Mesodermal cell (in vitro differentiated cells): ENCODE results near the gene C1orf56.

Experiments used
- H3K27ac ChIP-seq: 2 replicates; pipeline ENCODE4 v1.7.0; 2013; ENCODE audit warnings: mild to moderate bottlenecking, low read depth, low read length, moderate library complexity; ENCODE audit not compliant: severe bottlenecking
- H3K36me3 ChIP-seq: 2 replicates; pipeline ENCODE4 v1.7.1; 2013; ENCODE audit warnings: mild to moderate bottlenecking, low read length, moderate library complexity; ENCODE audit not compliant: control insufficient read depth, insufficient read depth
- H3K4me1 ChIP-seq: one replicate; pipeline ENCODE4 v1.7.1; 2013; ENCODE audit warnings: mild to moderate bottlenecking, low read length; ENCODE audit not compliant: insufficient read depth, control insufficient read depth, poor library complexity, severe bottlenecking
- H3K4me3 ChIP-seq: 2 replicates; pipeline ENCODE4 v1.7.0; 2013; ENCODE audit warnings: low read length, control low read depth, mild to moderate bottlenecking; ENCODE audit not compliant: insufficient read depth, poor library complexity, severe bottlenecking; ENCODE audit errors: extremely low read depth
- H3K9me3 ChIP-seq: 2 replicates; pipeline ENCODE4 v1.7.1; 2013; ENCODE audit warnings: mild to moderate bottlenecking, low read length, moderate library complexity; ENCODE audit not compliant: control insufficient read depth
- WGBS, 2 experiments: methylation state at CpG; one replicate each; pipeline ENCODE4 v1.1.5; 2013; ENCODE audit warnings: missing lambda C conversion rate in 2 of 2; ENCODE audit not compliant: insufficient coverage in 2 of 2; 5-methylcytosine and 5-hydroxymethylcytosine counted together

C1orf56 gene

GRCh38 chr1:151024540-151025146 lies 22.9 kb upstream of the C1orf56 start:
- no peaks in the 10 kb centered on the region for H3K4me1 ChIP-seq
- WGBS, 2 experiments: 26 to 29% methylated on average over 4 of the region's 6 CpGs
- peaks cover 50% of the 10 kb centered on the region for H3K36me3 ChIP-seq
- no peak overlapping the region for H3K4me3 ChIP-seq
- H3K27ac ChIP-seq: peak overlapping the region; percentile 16
- H3K9me3 ChIP-seq: no peaks in the 10 kb centered on the region

- Histone ChIP-seq H3K36me3 (peaks cover 60% of the 10 kb centered on the region), H3K4me1 (no peaks in the 10 kb centered on the region), H3K9me3 (no peaks in the 10 kb centered on the region), H3K27ac (no peak overlapping the region), H3K4me3 (no peak overlapping the region)
Measured at GRCh38 chr1:151026460-151026859, 21.1 kb upstream of the C1orf56 start.

- Histone ChIP-seq H3K4me3 (no peak overlapping the region), H3K36me3 (peaks cover 59% of the 10 kb centered on the region), H3K27ac (no peak overlapping the region), H3K9me3 (no peaks in the 10 kb centered on the region), H3K4me1 (no peaks in the 10 kb centered on the region)
- WGBS, 2 experiments: 94 to 96% methylated on average over 5 of the region's 8 CpGs
Measured at GRCh38 chr1:151032164-151032563, 15.4 kb upstream of the C1orf56 start.

- Histone ChIP-seq H3K4me1 (no peaks in the 10 kb centered on the region), H3K9me3 (no peaks in the 10 kb centered on the region), H3K27ac (no peak overlapping the region), H3K36me3 (peaks cover 36% of the 10 kb centered on the region), H3K4me3 (no peak overlapping the region)
- WGBS, 2 experiments: no CpG with 5 or more reads among the region's 3 CpGs
Measured at GRCh38 chr1:151035167-151035566, 12.4 kb upstream of the C1orf56 start.

- Histone ChIP-seq H3K9me3 (no peaks in the 10 kb centered on the region), H3K27ac (no peak within 1 kb of the TSS), H3K36me3 (peaks cover 28% of the 10 kb centered on the region), H3K4me1 (no peaks in the 10 kb centered on the region), H3K4me3 (no peak within 1 kb of the TSS)
- no CpG with 5 or more reads among the region's 2 CpGs for WGBS, 2 experiments
Measured at GRCh38 chr1:151036356-151036755, 11.2 kb upstream of the C1orf56 start, which contains the start of gene BNIPL. BNIPL (plus strand) TSS chr1:151036586; CDS start chr1:151036726, 140 bp downstream.

GRCh38 chr1:151037032-151037431 lies 10.5 kb upstream of the C1orf56 start:
- H3K4me3 ChIP-seq: no peak overlapping the region
- H3K9me3 ChIP-seq: no peaks in the 10 kb centered on the region
- no peaks in the 10 kb centered on the region for H3K4me1 ChIP-seq
- no peak overlapping the region for H3K27ac ChIP-seq
- WGBS, 2 experiments: 74 to 94% methylated on average over 3 to 4 of the region's 6 CpGs
- peaks cover 21% of the 10 kb centered on the region for H3K36me3 ChIP-seq

- H3K4me3 ChIP-seq: no peak overlapping the region
- H3K4me1 ChIP-seq: no peaks in the 10 kb centered on the region
- 94 to 95% methylated on average over 3 of the region's 3 CpGs for WGBS, 2 experiments
- no peak overlapping the region for H3K27ac ChIP-seq
- H3K9me3 ChIP-seq: no peaks in the 10 kb centered on the region
- peaks cover 9% of the 10 kb centered on the region for H3K36me3 ChIP-seq
Measured at GRCh38 chr1:151039521-151039920, 8.0 kb upstream of the C1orf56 start.

GRCh38 chr1:151043163-151043562 lies 4.4 kb upstream of the C1orf56 start:
- 100% methylated on average over 1 of the region's 1 CpG; no CpG with 5 or more reads in 1 of the 2 experiments for WGBS, 2 experiments
- no peaks in the 10 kb centered on the region for H3K36me3 ChIP-seq
- no peak overlapping the region for H3K27ac ChIP-seq
- no peaks in the 10 kb centered on the region for H3K4me1 ChIP-seq
- H3K4me3 ChIP-seq: no peak overlapping the region
- H3K9me3 ChIP-seq: no peaks in the 10 kb centered on the region

- no peaks in the 10 kb centered on the region for H3K9me3 ChIP-seq
- peaks cover 27% of the 10 kb centered on the region for H3K36me3 ChIP-seq
- WGBS, 2 experiments: 2 to 3% methylated on average over 41 to 47 of the region's 48 CpGs
- H3K4me3 ChIP-seq: peak overlapping the region; percentile 68
- H3K4me1 ChIP-seq: no peaks in the 10 kb centered on the region
- peak overlapping the region; percentile 78 for H3K27ac ChIP-seq
Measured at GRCh38 chr1:151047925-151048644, 534 bp downstream of the C1orf56 start.

GRCh38 chr1:151048645-151049032 lies 1.1 kb downstream of the C1orf56 start:
- WGBS, 2 experiments: 54 to 86% methylated on average over 1 to 2 of the region's 3 CpGs
- H3K27ac ChIP-seq: no peak overlapping the region
- H3K4me3 ChIP-seq: peak overlapping the region; percentile 68
- peaks cover 33% of the 10 kb centered on the region for H3K36me3 ChIP-seq
- no peaks in the 10 kb centered on the region for H3K9me3 ChIP-seq
- H3K4me1 ChIP-seq: no peaks in the 10 kb centered on the region

- Histone ChIP-seq H3K4me1 (no peaks in the 10 kb centered on the region), H3K36me3 (peaks cover 41% of the 10 kb centered on the region), H3K4me3 (no peak overlapping the region), H3K9me3 (no peaks in the 10 kb centered on the region), H3K27ac (no peak overlapping the region)
- 93 to 94% methylated on average over 4 of the region's 5 CpGs for whole genome bisulfite sequencing, 2 experiments
Measured at GRCh38 chr1:151049458-151049857, 1.9 kb downstream of the C1orf56 start.
